ENCODE results near the gene ENOX2.

The ENOX2 gene

GRCh38 chrX:130636277-130636676, 266.7 kb downstream of the ENOX2 start:
- Histone ChIP-seq H3K27me3 (ENCODE audit: insufficient read depth, low read length) (no peaks in the 10 kb centered on the region), H3K79me2 (ENCODE audit: control insufficient read depth, insufficient read depth, low read length, unreplicated experiment) (no peaks in the 10 kb centered on the region), H3K4me1 (ENCODE audit: control insufficient read depth, insufficient read depth, low read length, unreplicated experiment) (no peaks in the 10 kb centered on the region), H3K4me3 (ENCODE audit: low read depth, low read length) (no peak overlapping the region), H2AFZ (ENCODE audit: low read length, unreplicated experiment) (no peak overlapping the region), H3K27ac (ENCODE audit: low read depth, low read length) (no peak overlapping the region), H3K36me3 (ENCODE audit: insufficient read depth, low read length) (no peaks in the 10 kb centered on the region)

- Histone ChIP-seq H3K4me1 (ENCODE audit: control insufficient read depth, insufficient read depth, low read length, unreplicated experiment) (no peaks in the 10 kb centered on the region), H3K36me3 (ENCODE audit: insufficient read depth, low read length) (no peaks in the 10 kb centered on the region), H2AFZ (ENCODE audit: low read length, unreplicated experiment) (no peak overlapping the region), H3K27me3 (ENCODE audit: insufficient read depth, low read length) (no peaks in the 10 kb centered on the region), H3K27ac (ENCODE audit: low read depth, low read length) (no peak overlapping the region), H3K4me3 (ENCODE audit: low read depth, low read length) (no peak overlapping the region), H3K79me2 (ENCODE audit: control insufficient read depth, insufficient read depth, low read length, unreplicated experiment) (no peaks in the 10 kb centered on the region)
Measured at GRCh38 chrX:130631011-130631410, 272.0 kb downstream of the ENOX2 start.

GRCh38 chrX:130628516-130628915, 274.5 kb downstream of the ENOX2 start:
- Histone ChIP-seq H3K79me2 (ENCODE audit: control insufficient read depth, insufficient read depth, low read length, unreplicated experiment) (no peaks in the 10 kb centered on the region), H2AFZ (ENCODE audit: low read length, unreplicated experiment) (no peak overlapping the region), H3K4me1 (ENCODE audit: control insufficient read depth, insufficient read depth, low read length, unreplicated experiment) (no peaks in the 10 kb centered on the region), H3K4me3 (ENCODE audit: low read depth, low read length) (no peak overlapping the region), H3K36me3 (ENCODE audit: insufficient read depth, low read length) (no peaks in the 10 kb centered on the region), H3K27ac (ENCODE audit: low read depth, low read length) (no peak overlapping the region), H3K27me3 (ENCODE audit: insufficient read depth, low read length) (no peaks in the 10 kb centered on the region)

DNA sequence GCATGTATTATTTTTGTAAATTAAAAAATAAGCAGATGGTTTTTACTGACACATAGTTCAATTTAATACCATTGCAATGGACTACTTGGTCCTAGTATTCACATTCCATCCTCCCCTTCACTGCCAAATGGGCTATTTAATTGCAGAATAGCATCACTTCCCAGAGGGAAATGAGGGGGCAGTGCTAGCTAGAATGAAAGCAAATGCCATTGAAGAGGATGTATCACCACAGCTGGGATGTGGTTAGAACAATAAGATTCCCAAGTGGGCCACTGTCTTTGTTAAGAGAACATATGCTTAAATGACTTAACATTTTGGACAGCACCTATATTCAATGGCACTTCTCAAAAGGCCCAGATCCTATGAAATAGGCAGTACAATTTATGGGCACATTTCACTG, 276.5 kb downstream of the ENOX2 start:
- Histone ChIP-seq H3K36me3 (ENCODE audit: insufficient read depth, low read length) (no peaks in the 10 kb centered on the region), H3K4me3 (ENCODE audit: low read depth, low read length) (no peak overlapping the region), H2AFZ (ENCODE audit: low read length, unreplicated experiment) (no peak overlapping the region), H3K27me3 (ENCODE audit: insufficient read depth, low read length) (no peaks in the 10 kb centered on the region), H3K27ac (ENCODE audit: low read depth, low read length) (no peak overlapping the region), H3K4me1 (ENCODE audit: control insufficient read depth, insufficient read depth, low read length, unreplicated experiment) (no peaks in the 10 kb centered on the region), H3K79me2 (ENCODE audit: control insufficient read depth, insufficient read depth, low read length, unreplicated experiment) (no peaks in the 10 kb centered on the region)

DNA sequence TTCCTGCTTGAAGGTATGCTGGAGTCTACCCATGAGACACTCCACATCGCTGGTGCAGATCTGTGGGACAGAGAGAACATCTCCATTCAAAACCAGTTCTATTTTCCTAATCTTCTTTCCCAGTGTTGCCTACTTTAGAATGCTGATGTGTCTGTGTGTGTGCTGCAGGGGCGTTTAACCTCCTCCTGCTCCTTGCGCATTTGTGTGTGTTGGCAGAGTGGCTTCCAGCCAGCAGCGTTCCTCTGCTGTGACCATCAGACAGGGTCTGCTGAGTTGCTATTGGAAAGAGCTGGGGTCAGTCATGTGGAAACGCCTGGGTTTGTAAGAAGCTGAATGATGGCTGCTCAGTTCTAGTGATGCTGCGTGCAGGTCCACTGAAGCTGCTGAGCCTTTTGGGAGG, 277.6 kb downstream of the ENOX2 start:
- H3K27ac ChIP-seq (ENCODE audit: low read depth, low read length): no peak overlapping the region
- H3K36me3 ChIP-seq (ENCODE audit: insufficient read depth, low read length): no peaks in the 10 kb centered on the region
- no peaks in the 10 kb centered on the region for H3K27me3 ChIP-seq (ENCODE audit: insufficient read depth, low read length)
- H3K79me2 ChIP-seq (ENCODE audit: control insufficient read depth, insufficient read depth, low read length, unreplicated experiment): no peaks in the 10 kb centered on the region
- no peaks in the 10 kb centered on the region for H3K4me1 ChIP-seq (ENCODE audit: control insufficient read depth, insufficient read depth, low read length, unreplicated experiment)
- no peak overlapping the region for H2AFZ ChIP-seq (ENCODE audit: low read length, unreplicated experiment)
- no peak overlapping the region for H3K4me3 ChIP-seq (ENCODE audit: low read depth, low read length)

GRCh38 chrX:130623518-130623917, 279.5 kb downstream of the ENOX2 start:
- Histone ChIP-seq H3K36me3 (ENCODE audit: insufficient read depth, low read length) (no peaks in the 10 kb centered on the region), H3K27me3 (ENCODE audit: insufficient read depth, low read length) (no peaks in the 10 kb centered on the region), H3K4me1 (ENCODE audit: control insufficient read depth, insufficient read depth, low read length, unreplicated experiment) (no peaks in the 10 kb centered on the region), H3K79me2 (ENCODE audit: control insufficient read depth, insufficient read depth, low read length, unreplicated experiment) (no peaks in the 10 kb centered on the region), H3K4me3 (ENCODE audit: low read depth, low read length) (no peak overlapping the region), H3K27ac (ENCODE audit: low read depth, low read length) (no peak overlapping the region), H2AFZ (ENCODE audit: low read length, unreplicated experiment) (no peak overlapping the region)

GRCh38 chrX:130615941-130616340, 287.1 kb downstream of the ENOX2 start:
- H3K27me3 ChIP-seq (ENCODE audit: insufficient read depth, low read length): no peaks in the 10 kb centered on the region
- H3K4me1 ChIP-seq (ENCODE audit: control insufficient read depth, insufficient read depth, low read length, unreplicated experiment): no peaks in the 10 kb centered on the region
- H3K36me3 ChIP-seq (ENCODE audit: insufficient read depth, low read length): no peaks in the 10 kb centered on the region
- no peak overlapping the region for H3K27ac ChIP-seq (ENCODE audit: low read depth, low read length)
- no peak overlapping the region for H2AFZ ChIP-seq (ENCODE audit: low read length, unreplicated experiment)
- no peaks in the 10 kb centered on the region for H3K79me2 ChIP-seq (ENCODE audit: control insufficient read depth, insufficient read depth, low read length, unreplicated experiment)
- H3K4me3 ChIP-seq (ENCODE audit: low read depth, low read length): no peak overlapping the region

- Histone ChIP-seq H3K79me2 (ENCODE audit: control insufficient read depth, insufficient read depth, low read length, unreplicated experiment) (no peaks in the 10 kb centered on the region), H2AFZ (ENCODE audit: low read length, unreplicated experiment) (no peak overlapping the region), H3K4me3 (ENCODE audit: low read depth, low read length) (no peak overlapping the region), H3K36me3 (ENCODE audit: insufficient read depth, low read length) (no peaks in the 10 kb centered on the region), H3K27ac (ENCODE audit: low read depth, low read length) (no peak overlapping the region), H3K4me1 (ENCODE audit: control insufficient read depth, insufficient read depth, low read length, unreplicated experiment) (no peaks in the 10 kb centered on the region), H3K27me3 (ENCODE audit: insufficient read depth, low read length) (no peaks in the 10 kb centered on the region)
Measured at GRCh38 chrX:130607431-130607830, 295.6 kb downstream of the ENOX2 start.

DNA sequence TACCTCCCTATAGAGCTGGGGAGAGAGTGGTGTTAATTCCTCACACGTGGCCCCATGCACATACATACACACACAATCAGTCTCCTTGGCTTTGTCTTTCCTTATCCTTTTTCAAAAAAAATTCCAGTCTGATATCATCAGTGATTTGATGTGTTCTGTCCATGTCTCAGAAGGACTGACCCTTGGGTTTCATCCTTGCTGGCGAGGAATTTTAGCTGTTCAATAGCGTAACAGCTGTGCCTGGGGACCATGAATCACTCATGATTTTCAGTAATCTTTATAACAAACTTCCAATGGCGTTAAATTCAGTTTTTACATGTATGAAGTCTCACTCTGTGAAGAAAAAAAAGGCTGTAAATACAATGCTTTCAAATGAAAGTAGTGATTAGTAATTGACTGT, 296.6 kb downstream of the ENOX2 start:
- no peak overlapping the region for H3K27ac ChIP-seq (ENCODE audit: low read depth, low read length)
- H3K4me1 ChIP-seq (ENCODE audit: control insufficient read depth, insufficient read depth, low read length, unreplicated experiment): no peaks in the 10 kb centered on the region
- no peaks in the 10 kb centered on the region for H3K27me3 ChIP-seq (ENCODE audit: insufficient read depth, low read length)
- no peak overlapping the region for H2AFZ ChIP-seq (ENCODE audit: low read length, unreplicated experiment)
- no peak overlapping the region for H3K4me3 ChIP-seq (ENCODE audit: low read depth, low read length)
- H3K79me2 ChIP-seq (ENCODE audit: control insufficient read depth, insufficient read depth, low read length, unreplicated experiment): no peaks in the 10 kb centered on the region
- H3K36me3 ChIP-seq (ENCODE audit: insufficient read depth, low read length): no peaks in the 10 kb centered on the region

DNA sequence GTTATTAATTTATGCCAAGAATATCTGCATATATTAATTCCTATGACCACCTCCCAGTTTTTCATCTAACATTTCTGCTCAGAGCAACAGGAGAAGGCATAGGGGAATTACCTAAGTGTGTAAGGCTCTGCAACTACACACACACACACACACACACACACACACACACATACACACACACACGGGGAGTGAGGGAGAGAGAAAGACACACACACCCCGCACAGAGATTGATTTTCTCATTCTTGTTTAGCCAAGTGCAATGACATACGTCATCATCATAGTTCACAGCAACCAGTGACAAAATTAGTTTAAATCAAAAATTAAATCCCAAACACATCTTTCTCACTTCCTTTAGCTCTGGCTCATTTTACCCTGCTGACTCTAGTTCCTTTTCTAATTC, 298.1 kb downstream of the ENOX2 start:
- no peaks in the 10 kb centered on the region for H3K36me3 ChIP-seq (ENCODE audit: insufficient read depth, low read length)
- no peaks in the 10 kb centered on the region for H3K27me3 ChIP-seq (ENCODE audit: insufficient read depth, low read length)
- H3K4me3 ChIP-seq (ENCODE audit: low read depth, low read length): no peak overlapping the region
- no peaks in the 10 kb centered on the region for H3K79me2 ChIP-seq (ENCODE audit: control insufficient read depth, insufficient read depth, low read length, unreplicated experiment)
- H2AFZ ChIP-seq (ENCODE audit: low read length, unreplicated experiment): no peak overlapping the region
- H3K27ac ChIP-seq (ENCODE audit: low read depth, low read length): no peak overlapping the region
- H3K4me1 ChIP-seq (ENCODE audit: control insufficient read depth, insufficient read depth, low read length, unreplicated experiment): no peaks in the 10 kb centered on the region

GRCh38 chrX:130594453-130594916, 308.5 kb downstream of the ENOX2 start:
- no peak overlapping the region for H3K27ac ChIP-seq (ENCODE audit: low read depth, low read length)
- no peak overlapping the region for H3K4me3 ChIP-seq (ENCODE audit: low read depth, low read length)
- H3K4me1 ChIP-seq (ENCODE audit: control insufficient read depth, insufficient read depth, low read length, unreplicated experiment): no peaks in the 10 kb centered on the region

More at GRCh38 chrX:130594453-130594916, 308.5 kb downstream of the ENOX2 start:
- Histone ChIP-seq H3K36me3 (ENCODE audit: insufficient read depth, low read length) (no peaks in the 10 kb centered on the region), H3K79me2 (ENCODE audit: control insufficient read depth, insufficient read depth, low read length, unreplicated experiment) (no peaks in the 10 kb centered on the region), H2AFZ (ENCODE audit: low read length, unreplicated experiment) (no peak overlapping the region), H3K27me3 (ENCODE audit: insufficient read depth, low read length) (no peaks in the 10 kb centered on the region)
